Tracheal epithelial cell (primary cell): Measurements from ENCODE around the gene ABCC10. TPM values are rescaled to one million over a fixed set of nuclear protein-coding genes. Genes with fewer than 3 reads are reported as not detected.

Source experiments
- total RNA-seq: library from RNA; depleted of rRNA; stranded (reverse); fragments of >200 nt; gene quantifications from 2 replicates; pipeline ENCODE4 v1.2.1, GENCODE V29; 2014

ABCC10 gene
- 11.3 and 15.6 TPM in 2 replicates for total RNA-seq

DNA sequence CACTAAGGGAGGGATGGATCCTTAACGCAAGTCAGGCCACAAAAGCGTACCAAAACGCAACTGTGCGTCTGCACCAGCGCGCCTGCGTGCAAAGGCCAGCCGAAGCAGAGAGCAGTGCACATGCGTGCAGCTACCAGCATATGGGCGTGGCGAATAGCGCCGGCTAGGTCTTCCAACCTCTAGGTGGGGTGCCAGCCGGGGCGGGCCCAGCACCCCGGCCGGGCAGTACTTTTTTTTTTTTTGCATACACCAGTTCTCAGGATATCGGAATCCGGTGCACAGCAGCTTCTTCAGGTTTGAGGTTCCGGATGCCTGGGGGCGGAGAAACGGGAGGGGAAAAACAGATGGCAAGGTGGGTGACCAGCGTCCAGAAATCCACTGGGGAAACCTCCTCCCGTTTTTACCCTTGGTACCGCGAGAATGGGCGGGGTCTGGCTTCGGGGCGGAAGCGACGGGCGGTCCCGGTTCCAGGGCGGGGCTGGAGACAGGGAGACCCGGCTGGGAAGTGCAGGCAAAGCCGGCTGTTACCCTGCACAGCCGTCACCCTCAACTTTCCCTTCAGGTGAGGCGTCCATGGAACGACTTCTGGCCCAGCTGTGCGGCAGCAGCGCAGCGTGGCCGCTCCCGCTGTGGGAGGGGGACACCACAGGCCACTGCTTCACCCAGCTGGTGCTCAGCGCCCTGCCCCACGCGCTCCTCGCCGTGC is at the start of gene ABCC10:
Gene ABCC10, plus strand, starts transcription at position 136 of the 706 bp plus-strand sequence. Its CDS starts 438 bp downstream, at position 574.

DNA sequence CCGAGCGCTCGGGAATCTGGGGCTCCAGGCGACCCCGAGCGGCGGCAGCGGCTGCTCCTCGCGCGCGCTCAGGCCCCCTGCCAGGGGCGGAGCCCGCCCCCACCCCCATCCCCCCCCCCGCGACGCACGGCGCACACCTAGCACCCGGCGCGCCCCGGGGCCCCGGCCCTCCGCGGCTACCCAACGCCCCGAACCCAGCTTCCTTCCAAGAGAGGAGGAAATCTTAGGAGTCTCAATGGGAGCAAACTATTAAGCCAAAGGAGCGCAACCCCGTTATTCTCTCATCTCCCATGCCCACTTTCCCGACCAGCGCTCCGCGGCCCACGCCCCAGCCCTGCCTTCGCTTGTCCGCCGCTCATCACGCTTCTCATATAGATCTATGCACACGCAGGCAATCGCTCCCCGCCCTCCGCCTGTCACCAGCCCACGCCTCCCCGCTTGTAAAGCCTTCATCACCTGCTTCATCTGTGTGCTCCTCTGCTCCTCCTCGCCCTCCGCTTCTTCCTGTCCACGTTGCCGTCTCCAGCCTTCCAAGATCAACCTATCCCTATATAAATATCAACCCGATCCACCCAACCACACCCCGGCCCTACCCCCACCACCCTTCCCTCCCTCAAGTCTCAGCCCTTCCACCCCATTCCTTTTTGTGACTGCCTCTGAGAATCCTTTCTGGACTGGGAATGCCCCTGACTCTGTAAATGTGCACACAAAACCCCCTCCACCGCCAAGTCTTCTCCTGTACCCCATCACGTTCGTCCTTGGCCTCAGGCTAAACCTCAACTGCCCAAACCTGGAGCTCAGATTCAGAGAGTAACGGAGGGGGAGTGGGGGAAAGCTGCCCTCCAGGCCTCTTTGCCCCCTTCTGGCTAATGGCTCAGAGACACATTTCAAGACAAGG is 28.4 kb downstream of the ABCC10 start, which contains the start of gene DLK2:
Gene DLK2, minus strand, starts transcription at position 18 of the 898 bp plus-strand sequence. CDS start 723 bp downstream, outside the sequence.

GRCh38 chr6:43477235-43478007 is 50.1 kb downstream of the ABCC10 start, which contains the start of gene TJAP1:
Gene TJAP1 (plus strand): TSS chr6:43477570. CDS start chr6:43499002, 21,432 bp downstream.

Other genes starting within 250 kb of the ABCC10 start
- 29.9 and 38.6 TPM in 2 replicates for gene CUL9, start 245.3 kb upstream of the ABCC10 start, total RNA-seq
- gene DNPH1, start 198.1 kb upstream of the ABCC10 start, total RNA-seq = 43.7 and 64.1 TPM in 2 replicates
- not detected in 2 replicates for gene TTBK1, start 184.1 kb upstream of the ABCC10 start, total RNA-seq
- not detected in 2 replicates for gene SLC22A7, start 129.3 kb upstream of the ABCC10 start, total RNA-seq
- not detected in 2 replicates for gene CRIP3, start 118.7 kb upstream of the ABCC10 start, total RNA-seq
- 3.0 and 3.1 TPM in 2 replicates for gene ZNF318, start 57.9 kb upstream of the ABCC10 start, total RNA-seq
- gene DLK2, start 28.0 kb downstream of the ABCC10 start, total RNA-seq = 3.1 and 5.3 TPM in 2 replicates
- gene TJAP1, start 50.0 kb downstream of the ABCC10 start, total RNA-seq = 4.6 and 4.9 TPM in 2 replicates
- gene LRRC73, start 82.8 kb downstream of the ABCC10 start, total RNA-seq = under 0.01 and 0.24 TPM in 2 replicates
- 40.9 and 52.3 TPM in 2 replicates for gene YIPF3, start 89.4 kb downstream of the ABCC10 start, total RNA-seq
- 31.6 and 33.5 TPM in 2 replicates for gene POLR1C, start 89.5 kb downstream of the ABCC10 start, total RNA-seq
- 37.1 and 43.1 TPM in 2 replicates for gene XPO5, start 148.5 kb downstream of the ABCC10 start, total RNA-seq
- gene POLH, start 148.6 kb downstream of the ABCC10 start, total RNA-seq = 23.4 and 34.1 TPM in 2 replicates
- 77.8 and 113 TPM in 2 replicates for gene GTPBP2, start 201.7 kb downstream of the ABCC10 start, total RNA-seq
- gene MAD2L1BP, start 208.3 kb downstream of the ABCC10 start, total RNA-seq = 40.7 and 63.7 TPM in 2 replicates
- 0.21 and 0.24 TPM in 2 replicates for gene RSPH9, start 217.5 kb downstream of the ABCC10 start, total RNA-seq